CD4-positive, CD25-positive, alpha-beta regulatory T cell (primary cell): ENCODE measurements around the gene CD59. TPM values are rescaled to one million over a fixed set of nuclear protein-coding genes. Genes with fewer than 3 reads are reported as not detected.

ENCODE experiments used
- ATAC-seq, 2 donors: fragments of 150-1000 bp; cut with Tn5 transposase; one replicate each; pipeline ENCODE4 v1.10.0; 2021; ENCODE audit warnings: low read depth in 2 of 2, moderate number of reproducible peaks in 2 of 2, moderate library complexity in 1 of 2
- DNase-seq, 3 donors: peaks; one replicate each; pipeline versions ENCODE4 v3.0.0 to v3.0.0-alpha.2; 2012 to 2022; ENCODE audit warnings: mixed read lengths in 1 of 3
- H3K27ac ChIP-seq: one replicate; pipeline ENCODE4 v1.7.0; 2013; ENCODE audit warnings: mild to moderate bottlenecking, low read length; ENCODE audit not compliant: insufficient read depth, poor library complexity, severe bottlenecking
- H3K27me3 ChIP-seq: one replicate; pipeline ENCODE4 v1.7.0; 2013; ENCODE audit warnings: low read length; ENCODE audit not compliant: control insufficient read depth, insufficient read depth
- H3K36me3 ChIP-seq: one replicate; pipeline ENCODE4 v1.7.0; 2013; ENCODE audit warnings: mild to moderate bottlenecking, low read length, moderate library complexity; ENCODE audit not compliant: control insufficient read depth, insufficient read depth
- H3K4me1 ChIP-seq: 2 replicates; pipeline ENCODE4 v1.7.0; 2013; ENCODE audit warnings: mild to moderate bottlenecking, low read length; ENCODE audit not compliant: insufficient read depth, control insufficient read depth, poor library complexity, severe bottlenecking
- H3K4me3 ChIP-seq: one replicate; pipeline ENCODE4 v1.7.0; 2013; ENCODE audit warnings: low read depth, mild to moderate bottlenecking, low read length, moderate library complexity
- H3K9me3 ChIP-seq, 2 experiments: 1 replicate in 1 of 2; 2 replicates in 1 of 2; pipeline ENCODE4 v1.7.0; 2013; ENCODE audit warnings: low read length in 2 of 2, mild to moderate bottlenecking in 1 of 2, moderate library complexity in 1 of 2; ENCODE audit not compliant: control insufficient read depth in 2 of 2
- H3K27ac Mint-ChIP-seq, 3 donors: one replicate each; pipeline ENCODE4 v1.8.0; 2020 to 2022; ENCODE audit warnings: mild to moderate bottlenecking in 3 of 3, mixed read lengths in 3 of 3, moderate library complexity in 2 of 3
- H3K27me3 Mint-ChIP-seq: one replicate; pipeline ENCODE4 v1.8.0; 2022; ENCODE audit warnings: mild to moderate bottlenecking, mixed read lengths
- H3K36me3 Mint-ChIP-seq: one replicate; pipeline ENCODE4 v1.8.0; 2020; ENCODE audit warnings: mixed read lengths
- H3K4me1 Mint-ChIP-seq, 4 donors: one replicate each; pipeline ENCODE4 v1.8.0; 2020 to 2022; ENCODE audit warnings: mixed read lengths in 4 of 4, mild to moderate bottlenecking in 1 of 4
- H3K4me3 Mint-ChIP-seq, 4 donors: one replicate each; pipeline ENCODE4 v1.8.0; 2020 to 2022; ENCODE audit warnings: mild to moderate bottlenecking in 4 of 4, mixed read lengths in 4 of 4, moderate library complexity in 3 of 4
- H3K9me3 Mint-ChIP-seq, 7 donors: one replicate each; pipeline ENCODE4 v1.8.0; 2020 to 2022; ENCODE audit warnings: mixed read lengths in 7 of 7, mild to moderate bottlenecking in 3 of 7, moderate library complexity in 2 of 7
- polyA plus RNA-seq, 4 donors: library from polyadenylated mRNA; unstranded; fragments of 300-500 nt; fragmentation: Illumina TruSeq; gene quantifications; one replicate each; pipeline ENCODE4 v1.2.3, GENCODE V29; 2021
- total RNA-seq: library from RNA; stranded (reverse); gene quantifications from one replicate; pipeline ENCODE4 v1.2.3, GENCODE V29; 2022

Gene CD59
- total and polyA plus RNA-seq, 5 donors from 2014 or later, result 80.3 to 388 (median 190) TPM

GRCh38 chr11:33669598-33670249, 66.5 kb downstream of the CD59 start:
- Mint-ChIP-seq H3K27ac (no peak overlapping the region), H3K4me3 (no peak overlapping the region), H3K4me1 (no peaks in the 10 kb centered on the region), H3K9me3 (peaks cover 0 to 3% (median 0%) of the 10 kb centered on the region in 7 donors), H3K36me3 (no peaks in the 10 kb centered on the region), H3K27me3 (peaks cover 14% of the 10 kb centered on the region)
- H3K4me3 ChIP-seq, result no peak overlapping the region
- no peak overlapping the region for H3K27ac ChIP-seq
- DNase-seq, result no peak
- no peaks in the 10 kb centered on the region for H3K4me1 ChIP-seq
- no peaks in the 10 kb centered on the region for H3K9me3 ChIP-seq
- no peaks in the 10 kb centered on the region for H3K27me3 ChIP-seq
- ATAC-seq, result no peak
- H3K36me3 ChIP-seq, result no peaks in the 10 kb centered on the region

DNA sequence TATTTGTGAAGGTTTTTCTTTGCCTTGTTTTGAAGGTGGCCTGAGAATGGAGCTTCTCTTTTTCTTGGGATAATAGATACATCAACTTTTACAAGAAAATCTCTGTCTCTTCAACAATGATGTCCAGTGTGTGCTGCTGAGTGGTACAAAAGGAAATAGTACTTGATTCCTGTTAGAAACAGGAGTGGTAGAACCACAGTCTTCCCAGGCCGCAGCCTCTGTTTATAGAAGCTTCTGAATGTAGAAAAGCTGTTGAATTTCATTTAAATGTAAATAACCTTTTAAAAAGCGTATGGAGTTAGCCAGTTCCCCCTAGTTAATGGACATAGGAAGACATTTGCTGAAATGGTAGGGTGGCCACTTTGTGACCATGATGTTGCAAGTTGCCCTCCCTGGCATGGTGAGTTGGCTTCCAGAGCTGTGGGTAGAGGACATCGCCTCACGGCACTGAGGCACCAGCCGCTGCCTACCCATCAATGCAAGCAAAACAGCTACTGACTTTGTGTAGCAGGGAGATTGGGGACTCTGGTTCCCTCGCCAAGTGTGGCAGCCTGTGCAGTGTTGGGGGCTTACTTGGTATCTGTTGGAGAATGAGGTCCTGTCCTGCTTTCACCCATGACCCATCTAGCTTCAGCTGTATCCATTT, 67.1 kb downstream of the CD59 start:
- H3K27me3 ChIP-seq, result no peaks in the 10 kb centered on the region
- H3K36me3 ChIP-seq, result no peaks in the 10 kb centered on the region
- no peak overlapping the region for H3K4me3 Mint-ChIP-seq
- no peaks in the 10 kb centered on the region for H3K9me3 ChIP-seq
- peaks cover 14% of the 10 kb centered on the region for H3K27me3 Mint-ChIP-seq
- H3K4me1 ChIP-seq, result no peaks in the 10 kb centered on the region
- ATAC-seq, result no peak
- H3K27ac Mint-ChIP-seq, result no peak overlapping the region
- no peak for DNase-seq
- no peaks in the 10 kb centered on the region for H3K4me1 Mint-ChIP-seq
- H3K36me3 Mint-ChIP-seq, result no peaks in the 10 kb centered on the region
- no peak overlapping the region for H3K27ac ChIP-seq
- peaks cover 0 to 3% (median 0%) of the 10 kb centered on the region in 7 donors for H3K9me3 Mint-ChIP-seq
- no peak overlapping the region for H3K4me3 ChIP-seq

DNA sequence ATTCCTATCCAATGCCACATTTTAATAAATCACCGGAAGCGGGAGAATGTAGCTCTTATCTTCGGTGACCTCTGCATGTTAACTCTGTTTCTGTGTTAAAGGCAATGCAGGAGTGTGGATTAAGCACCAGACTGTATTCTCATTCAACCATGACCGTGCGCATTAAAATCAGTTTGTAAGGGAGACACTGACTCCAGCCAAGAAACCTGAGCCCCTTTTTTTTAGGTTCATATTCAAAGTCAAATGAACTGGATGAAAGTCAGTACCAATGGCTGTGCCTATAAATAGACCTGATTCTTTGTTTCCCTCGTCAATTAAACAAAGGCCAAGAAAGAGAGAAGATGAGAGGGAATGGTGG, 67.8 kb downstream of the CD59 start:
- Histone ChIP-seq H3K9me3 (no peaks in the 10 kb centered on the region), H3K27ac (no peak overlapping the region), H3K4me3 (no peak overlapping the region), H3K27me3 (no peaks in the 10 kb centered on the region), H3K4me1 (no peaks in the 10 kb centered on the region), H3K36me3 (no peaks in the 10 kb centered on the region)
- DNase-seq (no peak), ATAC-seq (no peak)
- Mint-ChIP-seq H3K27me3 (peaks cover 14% of the 10 kb centered on the region), H3K9me3 (peaks cover 0 to 3% (median 0%) of the 10 kb centered on the region in 7 donors), H3K36me3 (no peaks in the 10 kb centered on the region), H3K27ac (no peak overlapping the region), H3K4me1 (no peaks in the 10 kb centered on the region), H3K4me3 (no peak overlapping the region)

- no peak for ATAC-seq
Measured at GRCh38 chr11:33667819-33668467, 68.3 kb downstream of the CD59 start.

DNA sequence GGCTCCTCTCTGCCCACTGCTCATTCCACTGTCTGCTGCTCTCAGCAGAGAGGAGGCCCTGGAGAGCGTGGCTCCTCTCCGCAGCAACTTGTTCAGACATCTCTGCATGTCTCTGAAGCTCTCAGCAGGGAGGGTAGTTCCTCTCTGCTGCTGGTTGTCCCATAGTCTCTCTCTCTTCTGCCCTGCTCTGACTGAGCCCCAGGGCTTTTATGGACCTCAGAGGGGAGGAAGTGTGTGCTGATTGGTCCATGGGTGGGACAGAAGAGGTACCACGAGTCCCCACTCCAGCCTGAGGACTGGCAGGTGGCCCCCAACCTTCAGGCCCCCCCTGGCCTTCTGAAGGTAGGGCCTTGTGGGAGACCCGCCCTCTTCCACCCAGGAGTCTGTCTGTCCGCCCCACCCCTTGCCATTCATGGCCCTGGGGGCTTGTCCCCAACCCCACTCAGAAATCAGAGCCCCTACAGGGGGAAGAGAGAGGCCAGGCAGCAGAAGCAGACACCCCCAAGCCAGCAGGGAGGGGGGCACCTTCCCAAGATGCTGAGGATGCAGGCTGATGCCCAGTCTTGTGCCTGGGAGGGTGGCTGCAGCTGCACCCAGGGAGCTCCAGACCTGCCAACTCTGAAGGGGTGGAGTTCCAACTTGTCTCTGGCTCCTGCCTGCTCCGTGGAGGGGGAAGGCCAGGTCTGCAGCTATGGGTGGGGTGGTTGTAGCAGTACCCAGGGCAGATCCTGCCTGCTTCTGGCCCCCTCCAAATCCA, 70.7 kb downstream of the CD59 start:
- ATAC-seq, result no peak
- peak overlapping the region in 1 of 3 donors; percentile 5 for H3K27ac Mint-ChIP-seq

More at GRCh38 chr11:33667819-33668467, 68.3 kb downstream of the CD59 start:
- no peak for DNase-seq
- Histone ChIP-seq H3K9me3 (no peaks in the 10 kb centered on the region), H3K4me1 (no peaks in the 10 kb centered on the region), H3K27ac (no peak overlapping the region), H3K36me3 (no peaks in the 10 kb centered on the region), H3K27me3 (no peaks in the 10 kb centered on the region), H3K4me3 (no peak overlapping the region)
- H3K4me1 Mint-ChIP-seq, result no peaks in the 10 kb centered on the region
- H3K4me3 Mint-ChIP-seq, result no peak overlapping the region
- H3K9me3 Mint-ChIP-seq, result peaks cover 0 to 3% (median 0%) of the 10 kb centered on the region in 7 donors
- peaks cover 14% of the 10 kb centered on the region for H3K27me3 Mint-ChIP-seq
- no peak overlapping the region for H3K27ac Mint-ChIP-seq
- no peaks in the 10 kb centered on the region for H3K36me3 Mint-ChIP-seq

GRCh38 chr11:33664827-33665226, 71.4 kb downstream of the CD59 start:
- no peaks in the 10 kb centered on the region for H3K4me1 ChIP-seq
- peak overlapping the region in 1 of 3 donors; percentile 80 for H3K27ac Mint-ChIP-seq
- no peaks in the 10 kb centered on the region for H3K4me1 Mint-ChIP-seq
- DNase-seq (no peak), ATAC-seq (no peak)
- no peak overlapping the region for H3K4me3 ChIP-seq
- H3K9me3 Mint-ChIP-seq, result no peaks in the 10 kb centered on the region
- no peaks in the 10 kb centered on the region for H3K36me3 ChIP-seq
- peaks cover 14% of the 10 kb centered on the region for H3K27me3 Mint-ChIP-seq
- H3K4me3 Mint-ChIP-seq, result no peak overlapping the region
- no peaks in the 10 kb centered on the region for H3K27me3 ChIP-seq
- no peaks in the 10 kb centered on the region for H3K36me3 Mint-ChIP-seq
- no peak overlapping the region for H3K27ac ChIP-seq
- H3K9me3 ChIP-seq, result no peaks in the 10 kb centered on the region

More for the DNA sequence above, 70.7 kb downstream of the CD59 start:
- no peaks in the 10 kb centered on the region for H3K4me1 Mint-ChIP-seq
- no peak for DNase-seq
- H3K36me3 ChIP-seq, result no peaks in the 10 kb centered on the region
- H3K9me3 Mint-ChIP-seq, result no peaks in the 10 kb centered on the region
- H3K27me3 Mint-ChIP-seq, result peaks cover 14% of the 10 kb centered on the region
- no peaks in the 10 kb centered on the region for H3K27me3 ChIP-seq
- no peaks in the 10 kb centered on the region for H3K36me3 Mint-ChIP-seq
- no peaks in the 10 kb centered on the region for H3K9me3 ChIP-seq
- H3K4me1 ChIP-seq, result no peaks in the 10 kb centered on the region
- no peak overlapping the region for H3K4me3 Mint-ChIP-seq
- no peak overlapping the region for H3K4me3 ChIP-seq
- no peak overlapping the region for H3K27ac ChIP-seq

DNA sequence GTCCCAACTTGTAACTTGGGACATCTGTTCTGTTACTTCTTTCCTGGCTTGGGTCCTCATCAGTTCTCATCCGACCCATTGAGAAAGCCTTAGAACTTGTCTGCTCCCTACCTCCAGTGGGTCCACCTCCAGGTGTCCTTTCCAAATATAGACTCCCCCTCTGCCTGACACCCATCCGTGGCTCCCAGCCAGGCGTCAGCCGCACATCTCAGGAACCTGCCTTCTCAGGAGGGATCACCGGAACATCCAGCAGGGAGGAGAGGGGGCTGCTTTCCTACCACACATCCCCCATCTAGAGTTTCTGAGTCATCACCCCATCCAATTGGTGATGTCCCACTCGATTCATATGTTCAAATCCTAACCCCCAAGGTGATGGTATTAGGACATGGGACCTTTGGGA, 72.1 kb downstream of the CD59 start:
- peak overlapping the region in 1 of 3 donors; percentile 57 for H3K27ac Mint-ChIP-seq
- peaks cover 14% of the 10 kb centered on the region for H3K27me3 Mint-ChIP-seq
- no peaks in the 10 kb centered on the region for H3K4me1 Mint-ChIP-seq
- no peaks in the 10 kb centered on the region for H3K36me3 ChIP-seq
- H3K9me3 Mint-ChIP-seq, result no peaks in the 10 kb centered on the region
- ATAC-seq (no peak), DNase-seq (no peak)
- no peaks in the 10 kb centered on the region for H3K4me1 ChIP-seq
- no peaks in the 10 kb centered on the region for H3K36me3 Mint-ChIP-seq
- H3K9me3 ChIP-seq, result no peaks in the 10 kb centered on the region
- no peak overlapping the region for H3K4me3 ChIP-seq
- no peaks in the 10 kb centered on the region for H3K27me3 ChIP-seq
- no peak overlapping the region for H3K27ac ChIP-seq
- H3K4me3 Mint-ChIP-seq, result no peak overlapping the region
